Stimulated activated CD8-positive, alpha-beta memory T cell treated with anti-CD3 and anti-CD28 coated beads, Interleukin-12 subunit alpha, Interleukin-12 subunit beta, amount 100 ng/mL, for 1 hour (primary cell): ENCODE results near the gene SERINC4.
"Not testable (repeated sequence)": the region's sequence is repeated elsewhere in the genome, so short reads cannot be mapped to it uniquely, and the experiment has no call there.

ENCODE experiments used
- DNase-seq: peaks from one replicate; pipeline ENCODE4 v3.0.0-alpha.2; 2020; ENCODE audit warnings: low read depth

The SERINC4 gene

DNA sequence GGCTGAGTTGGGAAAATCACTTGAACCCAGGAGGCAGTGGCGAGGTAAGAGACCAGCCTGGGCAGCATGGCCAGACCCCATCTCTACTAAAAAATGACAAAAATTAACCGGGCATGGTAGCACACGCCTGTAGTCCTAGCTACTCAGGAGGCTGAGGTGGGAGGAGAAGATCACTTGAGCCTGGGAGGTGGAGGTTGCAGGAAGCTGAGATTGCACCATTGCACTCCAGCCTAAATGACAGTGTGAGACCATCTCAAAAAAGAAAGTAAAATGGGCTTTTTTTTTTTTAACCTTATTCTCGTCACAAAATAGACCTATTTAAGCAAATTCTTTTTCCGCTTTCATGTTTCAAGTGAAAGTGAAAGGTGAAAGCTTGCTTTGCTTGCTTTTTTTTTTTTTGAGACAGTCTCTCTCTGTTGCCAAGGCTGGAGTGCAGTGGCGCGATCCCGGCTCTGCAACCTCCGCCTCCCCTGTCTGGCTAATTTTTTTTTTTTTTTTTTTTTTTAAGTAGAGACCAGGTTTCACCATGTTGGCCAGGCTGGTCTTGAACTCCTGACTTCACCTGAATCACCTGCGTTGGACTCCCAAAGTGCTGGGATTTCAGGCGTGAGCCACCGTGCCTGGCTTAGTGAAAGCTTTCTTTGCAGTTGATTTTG, 50.2 kb downstream of the SERINC4 start:
- DNase-seq, result peak; percentile 22

DNA sequence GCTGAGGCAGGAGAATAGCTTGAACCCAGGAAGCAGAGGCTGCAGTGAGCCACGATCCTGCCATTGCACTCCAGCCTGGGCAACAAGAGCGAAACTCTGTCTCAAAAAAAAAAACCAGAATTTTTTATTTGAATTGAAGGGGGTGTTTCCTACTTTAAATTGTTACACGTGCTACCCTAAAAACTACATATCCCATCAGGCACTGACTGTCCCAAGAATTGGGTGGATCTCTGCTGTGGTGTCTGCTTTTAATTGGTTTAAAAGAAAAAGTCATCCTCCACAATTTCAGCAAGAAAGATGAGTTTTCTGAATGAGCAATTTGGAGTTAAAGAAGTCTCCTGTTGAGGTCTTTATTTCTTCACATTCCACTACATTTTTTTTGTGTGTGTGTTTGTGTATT, 51.6 kb downstream of the SERINC4 start:
- no peak for DNase-seq

DNA sequence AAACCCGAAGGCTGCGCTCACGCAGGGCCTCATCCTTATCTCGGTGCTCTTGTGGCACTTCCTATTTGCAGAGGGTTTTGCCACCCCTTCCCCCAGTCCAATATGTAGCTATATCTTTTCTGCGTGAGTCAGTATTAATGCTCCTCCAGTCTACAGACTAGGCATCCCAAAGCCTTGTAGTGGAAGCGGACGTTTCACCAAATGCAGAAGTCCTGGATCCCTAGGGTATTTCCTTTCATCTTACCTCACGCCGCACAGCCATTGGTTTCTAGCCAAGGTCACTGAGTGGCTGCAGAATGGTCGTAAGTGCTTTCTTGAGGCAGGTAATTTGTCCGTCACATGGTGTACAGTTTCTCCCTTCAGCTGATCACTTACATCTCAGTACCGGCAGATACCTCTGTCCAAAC, 53.1 kb downstream of the SERINC4 start:
- DNase-seq, result not testable (repeated sequence)

DNA sequence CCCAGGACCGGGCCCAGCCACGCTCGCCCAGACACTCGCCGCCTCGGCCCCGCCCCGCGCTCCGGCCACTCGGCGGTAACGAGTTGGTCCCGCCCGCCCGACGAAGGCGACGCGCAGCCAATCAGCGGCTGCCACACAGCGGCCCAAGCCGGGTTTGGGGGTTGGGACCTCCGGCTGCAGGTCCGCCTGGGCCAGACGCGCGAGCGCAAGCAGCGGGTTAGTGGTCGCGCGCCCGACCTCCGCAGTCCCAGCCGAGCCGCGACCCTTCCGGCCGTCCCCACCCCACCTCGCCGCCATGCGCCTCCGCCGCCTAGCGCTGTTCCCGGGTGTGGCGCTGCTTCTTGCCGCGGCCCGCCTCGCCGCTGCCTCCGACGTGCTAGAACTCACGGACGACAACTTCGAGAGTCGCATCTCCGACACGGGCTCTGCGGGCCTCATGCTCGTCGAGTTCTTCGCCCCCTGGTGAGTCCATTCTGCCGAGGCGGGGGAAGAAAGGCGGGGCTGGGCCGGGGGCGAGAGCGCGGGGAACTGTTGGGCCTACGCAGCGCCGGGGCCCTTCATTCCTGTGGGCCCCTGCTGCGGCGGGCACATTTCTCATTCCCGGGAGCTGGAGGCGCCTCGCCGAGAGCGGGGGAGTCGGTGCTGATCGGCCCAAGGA, 53.6 kb downstream of the SERINC4 start, which contains the start of gene PDIA3:
Gene PDIA3, plus strand, starts transcription at position 194 of the 658 bp plus-strand sequence. Its CDS starts 102 bp downstream, at position 296.
- DNase-seq, result peak; percentile 72
